GM19455 (cell line): ENCODE results near the gene MAG.

Experiments used
- ATAC-seq: cut with Tn5 transposase; IDR thresholded peaks from one replicate; pipeline ENCODE4 v1.9.1; 2021; ENCODE audit not compliant: unreplicated experiment

Gene MAG

DNA sequence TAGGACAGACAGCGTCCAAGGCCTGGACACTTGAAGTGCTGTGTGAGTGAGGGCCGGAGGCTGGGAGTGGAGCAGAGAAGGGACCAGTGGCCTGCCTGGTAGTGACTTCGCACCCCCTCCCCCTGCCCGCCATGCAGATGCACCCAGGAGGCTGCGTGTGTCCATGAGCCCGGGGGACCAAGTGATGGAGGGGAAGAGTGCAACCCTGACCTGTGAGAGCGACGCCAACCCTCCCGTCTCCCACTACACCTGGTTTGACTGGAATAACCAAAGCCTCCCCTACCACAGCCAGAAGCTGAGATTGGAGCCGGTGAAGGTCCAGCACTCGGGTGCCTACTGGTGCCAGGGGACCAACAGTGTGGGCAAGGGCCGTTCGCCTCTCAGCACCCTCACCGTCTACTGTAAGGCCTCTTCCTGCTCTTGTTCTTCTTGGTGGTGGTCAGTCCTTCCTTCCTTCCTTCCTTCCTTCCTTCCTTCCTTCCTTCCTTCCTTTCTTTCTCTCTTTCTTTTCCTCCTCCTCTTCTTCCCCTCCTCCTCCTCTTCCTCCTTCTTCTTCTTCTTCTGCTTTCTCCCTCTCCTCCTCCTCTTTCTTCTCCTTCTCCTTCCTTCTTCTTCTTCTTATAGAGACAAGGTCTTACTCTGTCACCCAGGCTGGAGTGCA is 49.7 kb downstream of the MAG start:
- no peak for ATAC-seq

DNA sequence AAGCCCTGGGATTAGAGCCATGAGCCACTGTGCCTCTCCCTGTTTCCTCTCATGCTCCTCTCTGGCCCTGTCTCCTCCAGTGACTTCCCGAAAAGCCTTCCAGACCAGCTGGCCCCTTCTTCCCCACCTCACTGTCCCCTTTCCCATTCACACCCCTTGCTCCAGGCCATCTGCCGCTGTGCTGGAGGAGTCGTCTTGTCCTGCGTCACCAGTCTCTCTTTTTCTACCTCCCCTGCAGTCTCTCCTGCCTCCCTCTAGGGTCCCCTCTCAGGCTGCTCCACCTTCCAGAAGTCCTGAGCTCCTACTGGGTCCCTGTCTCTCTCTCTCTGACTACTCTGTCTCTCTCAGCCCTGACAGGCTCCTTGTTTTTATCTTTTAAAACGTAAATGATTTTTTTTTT is 50.5 kb downstream of the MAG start:
- ATAC-seq: no peak

DNA sequence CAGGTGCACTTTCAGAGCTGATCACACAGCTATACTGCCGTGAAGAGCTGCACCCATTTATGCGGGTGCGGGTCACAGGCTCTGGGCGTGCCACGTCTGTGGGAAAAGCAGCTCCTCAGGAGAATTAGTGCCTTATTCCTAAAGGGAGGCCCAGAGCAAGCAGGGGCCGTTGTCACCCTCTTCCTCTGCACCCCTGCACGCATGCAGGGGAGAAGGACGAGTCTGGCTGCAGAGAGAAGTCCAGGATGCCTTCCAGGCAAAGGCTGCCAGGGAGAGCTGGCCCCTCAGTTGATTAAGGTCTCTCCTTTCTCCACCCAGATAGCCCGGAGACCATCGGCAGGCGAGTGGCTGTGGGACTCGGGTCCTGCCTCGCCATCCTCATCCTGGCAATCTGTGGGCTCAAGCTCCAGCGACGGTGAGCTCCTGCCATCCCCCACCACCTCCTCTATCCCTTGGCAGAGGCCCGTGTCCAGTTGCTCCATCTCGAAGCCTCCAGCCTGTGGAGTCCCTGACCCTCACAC is 52.6 kb downstream of the MAG start:
- no peak for ATAC-seq

DNA sequence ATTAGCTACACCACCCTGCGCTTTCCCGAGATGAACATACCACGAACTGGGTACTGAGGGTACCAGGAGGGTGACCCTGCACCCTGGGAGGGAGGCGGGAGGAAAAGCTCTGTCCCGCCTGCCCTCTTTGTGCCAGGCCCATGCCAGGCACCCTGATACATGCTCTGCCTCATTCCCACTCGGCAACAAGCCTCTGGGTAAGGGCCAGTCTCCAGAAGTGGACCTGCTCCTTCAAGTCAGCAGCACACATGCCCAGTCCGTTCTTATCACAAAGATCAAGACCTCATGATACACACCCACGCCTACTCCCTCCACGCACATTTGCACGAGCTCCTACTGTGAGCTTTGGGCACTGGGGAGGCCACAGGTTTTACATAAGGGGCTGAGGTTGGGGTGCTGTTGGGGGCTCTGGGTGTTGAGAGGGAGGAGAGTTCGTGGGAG is 53.7 kb downstream of the MAG start:
- no peak for ATAC-seq

DNA sequence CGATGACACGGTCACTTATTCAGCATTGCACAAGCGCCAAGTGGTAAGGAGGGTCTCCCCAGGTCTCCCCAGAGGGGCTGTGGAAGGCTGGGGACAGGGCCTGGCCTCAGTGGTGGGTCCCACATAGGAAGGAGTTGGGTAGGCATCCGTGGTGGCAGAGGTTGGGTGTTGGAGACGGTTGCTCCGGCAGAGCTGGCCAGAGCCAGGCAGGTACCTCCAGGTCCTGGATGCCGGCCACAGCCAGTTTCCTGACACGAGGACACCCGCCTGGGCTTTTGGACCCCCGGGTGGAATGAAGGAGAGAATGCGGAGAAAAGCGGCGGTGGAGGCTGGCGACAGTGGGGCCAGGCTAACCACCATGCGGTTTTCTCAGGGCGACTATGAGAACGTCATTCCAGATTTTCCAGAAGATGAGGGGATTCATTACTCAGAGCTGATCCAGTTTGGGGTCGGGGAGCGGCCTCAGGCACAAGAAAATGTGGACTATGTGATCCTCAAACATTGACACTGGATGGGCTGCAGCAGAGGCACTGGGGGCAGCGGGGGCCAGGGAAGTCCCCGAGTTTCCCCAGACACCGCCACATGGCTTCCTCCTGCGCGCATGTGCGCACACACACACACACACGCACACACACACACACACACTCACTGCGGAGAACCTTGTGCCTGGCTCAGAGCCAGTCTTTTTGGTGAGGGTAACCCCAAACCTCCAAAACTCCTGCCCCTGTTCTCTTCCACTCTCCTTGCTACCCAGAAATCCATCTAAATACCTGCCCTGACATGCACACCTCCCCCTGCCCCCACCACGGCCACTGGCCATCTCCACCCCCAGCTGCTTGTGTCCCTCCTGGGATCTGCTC is 54.5 kb downstream of the MAG start:
- no peak for ATAC-seq

DNA sequence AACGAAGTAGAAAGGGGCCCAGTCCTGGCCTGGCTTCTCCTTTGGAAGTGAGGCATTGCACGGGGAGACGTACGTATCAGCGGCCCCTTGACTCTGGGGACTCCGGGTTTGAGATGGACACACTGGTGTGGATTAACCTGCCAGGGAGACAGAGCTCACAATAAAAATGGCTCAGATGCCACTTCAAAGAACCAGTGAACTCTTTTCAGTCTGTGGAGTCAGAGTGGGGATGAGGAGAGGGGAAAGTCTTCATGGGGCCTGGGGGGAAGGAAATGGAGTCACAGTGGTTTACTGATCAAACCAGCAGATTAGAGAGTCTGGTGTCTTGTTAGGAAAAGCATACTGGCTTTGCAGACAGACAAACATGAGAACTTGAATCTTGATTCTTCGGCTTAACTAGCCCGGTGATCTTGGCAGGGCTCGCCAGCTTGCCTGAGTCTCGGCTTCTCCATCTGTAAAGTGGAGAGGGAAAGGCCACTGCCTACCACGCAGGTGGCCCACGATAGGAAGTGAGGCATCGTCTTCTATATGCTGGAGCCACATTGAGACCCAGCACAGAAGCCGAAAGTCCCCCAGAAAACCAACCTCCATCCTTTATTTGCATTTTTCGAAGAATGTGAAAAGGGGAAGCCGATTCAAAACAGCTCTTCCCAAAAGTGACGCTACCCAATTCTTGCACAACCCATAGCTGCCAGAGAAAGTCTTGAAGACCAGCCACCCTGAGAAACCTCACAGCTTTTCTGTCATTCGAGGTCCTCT is 55.4 kb downstream of the MAG start, which contains the start of gene FFAR1:
Gene FFAR1 (plus strand): TSS at position 732 of the 759 bp plus-strand sequence. CDS start 3,650 bp downstream, outside the sequence.
- ATAC-seq: peak; percentile 54

DNA sequence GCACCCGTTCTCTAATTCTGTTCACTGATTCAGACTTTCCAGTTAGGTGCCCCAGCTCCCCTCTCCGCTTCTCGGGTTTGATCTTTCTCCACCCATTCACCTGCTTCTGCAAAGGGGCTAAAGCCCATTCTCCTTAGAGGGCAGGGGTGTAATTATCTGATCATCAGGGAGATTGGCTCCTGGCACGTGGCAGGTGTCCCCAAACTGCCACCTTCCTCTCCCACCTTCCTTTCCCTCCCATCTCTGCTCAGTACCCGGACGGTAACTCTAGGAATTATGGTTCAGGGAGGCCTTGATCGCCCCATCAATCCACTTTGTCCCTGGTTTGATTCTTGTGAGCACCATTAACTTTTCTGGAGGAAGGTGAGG is 56.0 kb downstream of the MAG start:
- ATAC-seq: no peak

GRCh38 chr19:35348911-35349611 is 57.1 kb downstream of the MAG start:
- no peak for ATAC-seq

- no peak for ATAC-seq
Measured at GRCh38 chr19:35349614-35350521, 57.9 kb downstream of the MAG start.

GRCh38 chr19:35350591-35350990 is 58.6 kb downstream of the MAG start:
- no peak for ATAC-seq

DNA sequence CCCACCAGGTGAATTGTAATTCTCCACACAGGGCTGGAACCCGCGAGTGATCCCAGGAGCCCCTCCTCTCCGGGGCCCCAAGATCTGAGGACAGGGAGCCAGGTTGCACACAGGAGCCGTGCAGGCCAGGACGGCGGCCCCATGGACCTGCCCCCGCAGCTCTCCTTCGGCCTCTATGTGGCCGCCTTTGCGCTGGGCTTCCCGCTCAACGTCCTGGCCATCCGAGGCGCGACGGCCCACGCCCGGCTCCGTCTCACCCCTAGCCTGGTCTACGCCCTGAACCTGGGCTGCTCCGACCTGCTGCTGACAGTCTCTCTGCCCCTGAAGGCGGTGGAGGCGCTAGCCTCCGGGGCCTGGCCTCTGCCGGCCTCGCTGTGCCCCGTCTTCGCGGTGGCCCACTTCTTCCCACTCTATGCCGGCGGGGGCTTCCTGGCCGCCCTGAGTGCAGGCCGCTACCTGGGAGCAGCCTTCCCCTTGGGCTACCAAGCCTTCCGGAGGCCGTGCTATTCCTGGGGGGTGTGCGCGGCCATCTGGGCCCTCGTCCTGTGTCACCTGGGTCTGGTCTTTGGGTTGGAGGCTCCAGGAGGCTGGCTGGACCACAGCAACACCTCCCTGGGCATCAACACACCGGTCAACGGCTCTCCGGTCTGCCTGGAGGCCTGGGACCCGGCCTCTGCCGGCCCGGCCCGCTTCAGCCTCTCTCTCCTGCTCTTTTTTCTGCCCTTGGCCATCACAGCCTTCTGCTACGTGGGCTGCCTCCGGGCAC is 59.6 kb downstream of the MAG start:
- ATAC-seq: no peak

- ATAC-seq: no peak
Measured at GRCh38 chr19:35352177-35352447, 60.2 kb downstream of the MAG start.

- ATAC-seq: no peak
Measured at GRCh38 chr19:35352448-35353304, 60.7 kb downstream of the MAG start.

DNA sequence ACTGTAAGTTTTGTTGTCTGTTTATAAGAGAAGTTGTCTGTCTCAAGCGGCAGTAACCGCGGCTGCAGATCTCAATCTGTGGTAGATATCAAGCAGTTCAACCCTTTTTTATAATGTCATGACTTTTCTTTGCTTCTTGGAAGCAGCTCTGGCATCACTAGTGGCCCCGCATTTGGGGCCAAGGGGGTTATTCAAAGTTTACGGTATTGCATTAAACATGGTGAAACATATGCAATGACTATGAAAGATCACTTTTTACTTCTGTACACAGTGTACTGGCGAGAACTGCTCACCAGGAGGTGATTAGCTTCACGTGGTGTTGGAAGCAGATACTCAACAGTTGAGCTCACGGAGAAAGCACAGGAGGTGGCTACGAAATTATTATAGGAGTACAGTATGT is 61.7 kb downstream of the MAG start:
- ATAC-seq: no peak

- no peak for ATAC-seq
Measured at GRCh38 chr19:35354898-35355297, 62.9 kb downstream of the MAG start.

DNA sequence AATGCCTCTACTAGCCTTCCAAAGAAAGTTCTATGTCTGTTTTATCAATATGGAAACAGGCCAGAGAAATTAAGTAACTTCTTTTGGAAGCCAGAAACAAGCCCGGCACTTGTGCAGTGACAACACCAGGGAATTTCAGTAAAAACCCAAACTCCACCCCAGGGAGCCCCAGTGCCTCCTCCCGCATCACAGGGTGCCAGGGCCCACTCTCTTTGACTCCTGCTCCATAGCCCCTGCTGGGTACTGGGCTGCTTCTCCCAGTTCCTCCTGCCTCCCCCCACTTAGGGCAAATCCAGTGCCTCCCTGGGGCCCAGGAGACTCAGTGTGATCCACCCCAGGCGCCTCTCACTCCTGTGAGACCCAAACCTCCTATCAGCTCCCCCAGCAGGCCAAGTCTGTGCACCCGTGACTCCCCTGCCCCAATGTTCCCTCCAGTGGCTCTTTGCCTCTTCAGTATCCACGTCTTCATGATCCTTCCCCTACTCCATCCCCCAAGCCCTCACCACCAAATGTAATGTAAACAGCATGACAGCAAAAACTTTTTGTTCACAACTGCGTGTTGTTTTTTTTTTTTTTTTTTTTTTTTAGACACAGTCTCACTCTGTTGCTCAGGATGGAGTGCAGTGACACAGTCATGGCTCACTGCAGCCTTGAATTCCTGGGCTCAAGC is 64.0 kb downstream of the MAG start:
- ATAC-seq: no peak

GRCh38 chr19:35357867-35358573 is 66.1 kb downstream of the MAG start, which contains the start of gene FFAR3:
TSS of gene FFAR3 (plus strand) at chr19:35358460. CDS start at chr19:35358891, 431 bp downstream.
- ATAC-seq: no peak
